Measurements from ENCODE around the gene ADIPOR1.
"Not testable (repeated sequence)": the region's sequence is repeated elsewhere in the genome, so short reads cannot be mapped to it uniquely, and the experiment has no call there.

GRCh38 chr1:203005395-203006142, 47.5 kb upstream of the ADIPOR1 start:
- TF ChIP-seq CTCF (IDR thresholded peaks at IDR 0.05); POLR2AphosphoS5 (IDR thresholded peaks at IDR 0.05; ENCODE audit: insufficient read depth in 1 of 2, low read depth in 1 of 2); POLR2A (IDR thresholded peaks at IDR 0.05): not testable (repeated sequence)
